ENCODE measurements around the gene PLPPR2.

- no peak for TF ChIP-seq TAF1 (IDR thresholded peaks at IDR 0.05; ENCODE audit: borderline replicate concordance, low read depth, low read length)
- peak; percentile 77; the same call in 1 of the 2 replicates for TF ChIP-seq POLR2A (IDR thresholded peaks at IDR 0.05; ENCODE audit: low read depth, low read length)
- peak; percentile 76 for TF ChIP-seq POLR2AphosphoS5 (IDR thresholded peaks at IDR 0.05; ENCODE audit: low read depth, low read length)
Measured at GRCh38 chr19:11380653-11381537, 25.7 kb downstream of the PLPPR2 start.

Data from GM12892 (cell line).